HG03095 (cell line): Measurements from ENCODE around the gene SPRED2.

Source experiments
- ATAC-seq: cut with Tn5 transposase; IDR thresholded peaks from one replicate; pipeline ENCODE4 v1.9.1; 2021; ENCODE audit warnings: moderate library complexity; ENCODE audit not compliant: unreplicated experiment

Gene SPRED2, protein sequence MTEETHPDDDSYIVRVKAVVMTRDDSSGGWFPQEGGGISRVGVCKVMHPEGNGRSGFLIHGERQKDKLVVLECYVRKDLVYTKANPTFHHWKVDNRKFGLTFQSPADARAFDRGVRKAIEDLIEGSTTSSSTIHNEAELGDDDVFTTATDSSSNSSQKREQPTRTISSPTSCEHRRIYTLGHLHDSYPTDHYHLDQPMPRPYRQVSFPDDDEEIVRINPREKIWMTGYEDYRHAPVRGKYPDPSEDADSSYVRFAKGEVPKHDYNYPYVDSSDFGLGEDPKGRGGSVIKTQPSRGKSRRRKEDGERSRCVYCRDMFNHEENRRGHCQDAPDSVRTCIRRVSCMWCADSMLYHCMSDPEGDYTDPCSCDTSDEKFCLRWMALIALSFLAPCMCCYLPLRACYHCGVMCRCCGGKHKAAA

DNA sequence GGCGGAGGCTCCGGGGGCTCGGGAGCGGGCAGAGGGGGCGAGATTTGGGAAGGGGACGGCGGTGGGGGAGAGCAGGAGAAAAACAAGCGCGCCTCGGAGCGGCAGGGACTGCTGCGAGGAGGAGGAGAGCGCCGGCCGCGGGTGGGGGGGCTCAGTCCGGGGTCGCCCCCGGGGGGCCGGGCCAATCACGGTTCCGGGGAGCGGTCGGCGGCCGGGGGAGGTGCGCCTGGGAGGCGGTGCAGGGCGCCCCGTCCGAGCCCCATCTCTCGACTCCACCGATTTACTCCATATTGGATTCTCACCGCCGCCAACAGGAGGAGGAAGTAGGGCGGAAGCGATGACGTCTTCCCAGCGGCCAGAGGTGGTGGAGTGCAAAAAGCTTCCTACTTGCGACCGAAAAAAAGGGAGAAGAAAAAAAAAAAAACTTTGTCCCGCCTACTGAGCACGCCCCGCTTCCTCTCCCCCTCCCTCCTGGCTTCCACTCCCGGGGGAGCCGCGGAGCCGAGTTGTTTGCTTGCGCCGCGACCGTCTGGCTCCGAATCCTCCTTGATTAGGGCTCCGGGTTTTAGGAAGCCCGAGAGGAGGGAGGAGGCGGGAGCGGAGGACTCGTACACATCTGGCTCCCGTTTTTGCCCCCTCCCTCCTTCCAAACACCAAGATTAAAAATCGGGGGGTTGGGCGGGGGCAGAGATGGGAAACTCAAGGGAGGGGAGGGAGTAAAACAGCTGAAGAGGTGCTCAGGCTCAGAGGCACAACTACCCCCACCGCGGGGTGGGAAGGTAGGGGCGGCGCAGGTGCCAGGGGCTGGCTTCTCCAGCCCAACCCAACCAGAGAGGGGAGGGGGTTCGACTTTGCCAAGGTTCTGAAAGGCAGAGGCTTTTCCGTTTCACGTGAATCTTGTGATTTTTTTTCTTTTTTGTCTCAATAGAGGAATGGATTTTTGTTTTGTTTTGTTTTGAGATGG, at the start of gene SPRED2:
Gene SPRED2, minus strand, starts transcription at position 373 of the 964 bp plus-strand sequence. CDS start 612 bp downstream, outside the sequence.
- ATAC-seq, result peak; percentile 26

DNA sequence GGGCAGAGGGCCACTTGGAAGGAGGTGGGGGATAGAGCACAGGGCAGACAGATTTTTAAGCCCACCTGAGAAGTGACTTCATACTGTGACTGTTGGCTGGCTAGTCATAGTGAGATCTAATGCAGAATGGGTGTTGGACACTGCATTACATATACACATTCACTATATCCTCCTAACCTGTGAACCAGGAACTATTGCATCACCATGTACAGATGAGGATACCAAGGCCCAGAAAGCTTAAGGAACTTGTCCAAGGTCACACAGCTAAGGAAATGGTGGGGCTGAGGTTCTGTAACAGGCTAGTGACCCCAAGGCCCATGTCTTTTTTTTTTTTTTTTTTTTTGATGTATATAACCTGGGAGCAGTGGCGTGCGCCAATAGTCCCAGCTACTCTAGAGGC, 49.6 kb upstream of the SPRED2 start:
- ATAC-seq, result no peak

DNA sequence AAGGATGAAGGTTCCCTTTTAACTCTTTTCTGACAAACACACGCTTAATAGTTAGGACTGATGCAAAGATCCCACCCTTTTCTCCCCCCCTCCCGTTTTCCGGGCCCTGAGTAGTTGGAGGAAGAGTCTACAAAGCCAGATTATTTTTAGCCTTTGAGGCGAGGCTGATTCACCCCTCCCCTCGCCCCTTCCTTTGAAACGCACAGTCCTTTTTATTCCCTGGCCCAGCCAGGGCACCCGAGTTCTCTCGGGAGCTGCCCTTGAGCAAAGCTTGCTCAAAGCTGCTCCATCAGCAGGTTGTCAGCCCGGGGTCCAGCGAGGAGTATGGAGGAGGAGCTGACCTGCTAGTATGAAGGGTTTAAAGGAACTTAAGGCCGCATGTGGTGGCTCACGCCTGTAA, 47.1 kb upstream of the SPRED2 start:
- ATAC-seq, result no peak

DNA sequence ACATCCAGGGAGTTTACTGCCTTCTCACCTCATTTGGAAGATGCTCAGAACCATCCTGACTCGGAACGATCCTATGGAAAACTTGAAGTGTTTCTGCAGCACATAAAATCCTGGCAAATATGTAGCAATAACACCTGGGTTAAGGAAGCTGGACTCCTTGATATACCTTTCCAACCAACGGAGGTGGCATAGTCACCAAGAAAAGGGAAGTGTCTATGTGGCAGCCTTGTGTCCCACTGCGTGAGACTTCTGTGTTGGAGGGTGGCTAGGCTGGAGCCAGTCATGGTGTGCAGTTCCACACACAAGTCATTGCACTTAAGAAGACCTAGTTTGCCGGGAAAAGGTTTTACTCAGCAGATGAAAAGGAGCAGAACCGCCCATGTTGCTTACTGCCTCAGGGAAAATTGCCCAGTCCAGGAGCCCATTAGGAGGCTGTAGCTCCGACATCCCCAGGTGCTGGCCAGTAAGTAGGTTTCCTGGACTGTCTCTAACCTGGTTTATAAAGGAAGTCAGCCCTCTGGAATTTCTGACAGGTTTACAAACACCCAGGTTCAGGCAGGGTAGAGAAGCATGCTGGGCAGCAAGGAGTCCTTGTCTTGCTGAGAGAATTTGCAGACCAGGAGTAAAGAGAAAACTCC, 46.2 kb upstream of the SPRED2 start:
- no peak for ATAC-seq

DNA sequence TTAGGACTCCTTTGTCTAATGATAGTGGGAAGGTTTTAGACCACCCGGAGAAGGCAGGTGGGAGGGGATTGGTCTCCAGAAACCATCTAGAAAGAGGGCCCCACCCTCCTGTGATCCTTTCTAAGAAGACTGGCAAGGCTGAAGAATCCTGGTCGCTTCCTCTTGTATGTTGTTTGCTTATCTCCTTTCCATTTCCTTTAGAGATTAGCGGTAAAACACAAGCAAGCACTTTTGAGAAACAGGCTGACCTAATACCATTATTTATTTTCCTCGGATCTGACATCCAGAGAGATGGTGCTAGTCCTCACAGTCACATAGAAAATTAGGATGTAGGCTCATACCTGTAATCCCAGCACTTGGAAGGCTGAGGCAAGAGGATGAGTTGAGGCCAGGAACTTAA, 45.2 kb upstream of the SPRED2 start:
- no peak for ATAC-seq

DNA sequence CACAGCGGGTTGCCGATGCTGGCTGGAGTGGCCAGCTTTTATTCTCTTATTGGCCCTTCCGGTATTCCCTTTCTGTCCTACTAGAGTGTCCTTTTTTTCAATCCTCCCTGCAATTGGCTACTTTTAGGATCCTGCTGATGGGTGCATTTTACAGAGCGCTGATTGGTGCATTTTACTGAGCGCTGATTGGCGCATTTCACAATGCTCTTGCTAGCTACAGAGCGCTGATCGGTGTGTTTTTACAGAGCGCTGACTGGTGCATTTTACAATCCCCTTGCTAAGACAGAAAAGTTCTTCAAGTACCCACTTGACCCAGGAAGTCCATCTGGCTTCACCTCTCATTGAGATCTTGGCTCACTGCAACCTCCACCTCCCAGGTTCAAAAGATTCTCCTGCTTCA, 44.4 kb upstream of the SPRED2 start:
- ATAC-seq, result no peak

DNA sequence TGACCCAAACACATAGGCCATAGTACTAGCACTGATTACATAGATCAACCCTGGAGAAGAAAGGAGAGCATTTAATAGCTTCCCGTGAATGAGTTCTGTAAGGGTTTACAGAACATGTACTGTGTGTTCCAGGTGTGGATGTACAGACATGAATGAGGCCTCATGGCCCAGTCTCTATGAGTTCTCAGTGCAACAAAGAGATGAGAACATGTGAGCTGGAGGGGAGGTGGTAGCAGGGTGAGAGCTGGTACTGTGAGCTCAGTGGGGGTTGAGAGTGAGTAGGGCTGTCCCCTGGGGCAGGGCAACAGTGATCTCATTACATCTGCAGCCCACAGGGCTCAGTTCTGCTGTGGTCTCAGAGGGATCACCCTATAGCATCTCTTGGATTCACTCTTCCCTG, 42.6 kb upstream of the SPRED2 start:
- no peak for ATAC-seq

DNA sequence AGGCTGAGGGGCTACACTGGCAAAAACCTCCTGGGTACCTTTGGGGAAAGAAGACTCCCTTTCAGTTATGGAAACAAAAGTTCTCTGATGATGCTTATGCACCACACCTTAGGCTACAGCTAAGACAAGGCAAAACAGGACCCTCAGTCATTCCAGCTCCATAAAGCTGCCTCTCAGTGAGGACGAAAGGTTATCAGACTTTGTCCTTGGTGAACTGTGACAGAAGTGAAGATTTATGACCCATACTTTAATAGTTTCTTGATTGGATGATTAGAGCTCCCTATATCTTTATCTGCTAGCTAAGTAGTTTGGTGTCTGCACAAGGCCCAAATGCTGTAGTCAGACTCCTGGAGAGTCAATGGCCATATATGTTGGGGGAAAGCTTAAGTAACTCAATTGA, 40.6 kb upstream of the SPRED2 start:
- ATAC-seq, result no peak

DNA sequence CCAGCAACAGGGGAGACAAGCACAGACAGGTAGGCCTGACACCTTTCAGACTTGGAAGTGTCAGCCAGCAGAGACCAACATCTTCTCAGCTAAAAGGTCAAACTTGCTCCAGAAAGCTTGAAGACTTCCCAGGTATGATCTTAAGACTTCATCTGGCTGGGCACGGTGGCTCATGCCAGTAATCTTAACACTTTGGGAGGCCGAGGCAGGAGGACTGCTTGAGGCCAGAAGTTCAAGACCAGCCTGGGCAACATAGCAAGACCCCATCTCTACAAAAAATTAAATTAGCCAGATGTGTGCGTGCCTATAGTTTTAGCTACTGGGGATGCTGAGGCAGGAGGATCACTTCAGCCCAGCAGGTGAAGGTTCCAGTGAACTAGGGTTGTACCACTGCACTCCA, 39.0 kb upstream of the SPRED2 start:
- no peak for ATAC-seq

DNA sequence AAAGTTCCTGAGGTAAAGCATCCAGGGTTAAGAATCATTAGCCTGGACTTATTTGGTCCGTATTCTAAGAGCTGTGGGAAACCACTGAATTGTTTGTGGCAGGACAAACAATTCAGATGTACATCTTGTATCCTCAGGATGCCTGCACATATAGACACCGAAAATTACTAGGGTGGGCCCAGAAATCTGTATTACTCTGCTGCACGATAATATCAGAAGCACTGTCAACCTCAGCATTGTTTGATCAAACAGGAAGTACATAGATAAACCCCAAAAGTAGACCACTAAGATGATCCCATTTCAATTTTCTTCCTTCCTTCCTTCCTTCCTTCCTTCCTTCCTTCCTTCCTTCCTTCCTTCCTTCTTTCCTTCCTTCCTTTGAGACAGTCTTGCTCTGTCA, 34.2 kb upstream of the SPRED2 start:
- no peak for ATAC-seq

DNA sequence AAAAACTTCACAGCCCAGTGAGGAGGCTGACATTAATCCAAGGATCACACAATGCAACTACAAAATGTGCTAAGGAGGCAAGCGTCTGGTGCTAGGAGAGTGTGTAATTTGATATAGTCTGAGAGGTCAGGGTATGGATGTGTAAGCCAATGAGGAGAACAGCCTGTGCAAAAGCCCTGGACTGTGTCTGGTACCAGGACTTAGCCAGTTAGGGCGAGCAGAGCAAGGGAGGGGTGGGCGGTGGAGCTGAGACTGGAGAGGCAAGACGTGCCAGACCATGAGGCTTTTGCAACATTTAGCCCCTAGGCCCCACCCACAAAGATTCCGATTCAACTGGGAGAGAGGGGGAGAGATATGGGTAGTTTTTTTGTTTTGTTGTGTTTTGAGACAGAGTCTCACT, 33.5 kb upstream of the SPRED2 start:
- no peak for ATAC-seq

DNA sequence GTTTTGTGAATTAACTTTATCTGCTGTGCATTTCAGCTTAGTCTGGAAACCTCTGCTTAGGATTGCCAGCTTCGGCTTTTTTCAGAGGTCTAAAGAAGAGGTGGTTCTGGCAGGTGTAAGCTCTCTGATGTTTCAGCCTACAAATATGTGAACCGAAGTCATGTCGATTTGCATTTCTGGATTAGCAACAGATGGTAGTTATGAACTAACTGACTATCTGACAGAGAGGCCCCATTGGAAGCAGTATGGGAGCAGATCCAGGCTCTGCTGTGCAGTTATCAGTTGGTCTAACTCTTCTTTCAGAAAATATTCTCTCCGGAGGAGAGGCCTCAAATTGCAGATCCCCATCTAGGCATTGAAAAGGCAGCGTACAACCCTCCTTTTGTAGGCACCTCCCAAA, 32.7 kb upstream of the SPRED2 start:
- no peak for ATAC-seq

DNA sequence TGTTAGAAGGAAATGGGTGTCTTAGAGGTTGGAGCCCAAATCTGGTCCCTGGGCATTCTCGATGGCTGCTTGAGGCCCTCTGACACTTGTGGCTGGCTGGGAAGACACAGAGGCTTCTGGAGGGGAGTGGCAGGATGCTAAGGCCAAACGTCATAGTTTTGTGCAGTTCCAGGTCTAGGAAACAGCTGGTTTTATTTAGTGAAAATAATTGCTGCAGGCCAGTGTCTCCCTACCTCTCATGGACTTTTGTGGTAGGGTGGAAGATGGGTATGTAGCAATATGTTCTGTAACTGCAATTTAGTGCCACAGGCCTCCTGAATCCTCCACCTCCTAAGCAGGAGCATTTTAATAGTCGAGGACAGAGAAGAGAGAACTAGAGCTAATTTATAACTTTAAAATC, 32.2 kb upstream of the SPRED2 start:
- no peak for ATAC-seq

DNA sequence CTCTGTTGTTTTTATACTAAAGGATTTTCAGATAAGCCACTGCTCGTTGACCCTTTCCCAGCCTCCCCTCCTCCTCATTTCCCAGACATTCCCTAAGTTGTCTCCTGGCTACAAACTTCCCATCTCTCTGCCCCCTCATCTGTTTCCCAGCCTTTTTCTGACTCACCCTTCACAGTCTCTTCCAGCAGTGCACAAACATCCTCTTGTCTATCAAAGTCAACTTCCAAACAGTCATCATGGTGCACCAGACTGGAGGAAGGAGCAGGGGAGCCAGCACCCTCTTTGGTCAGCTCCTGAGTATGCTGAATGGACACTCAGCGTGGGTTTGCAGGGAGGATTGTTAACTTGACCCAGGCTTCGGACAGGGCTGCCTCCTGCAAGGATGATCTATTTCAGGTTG, 26.6 kb upstream of the SPRED2 start:
- no peak for ATAC-seq

DNA sequence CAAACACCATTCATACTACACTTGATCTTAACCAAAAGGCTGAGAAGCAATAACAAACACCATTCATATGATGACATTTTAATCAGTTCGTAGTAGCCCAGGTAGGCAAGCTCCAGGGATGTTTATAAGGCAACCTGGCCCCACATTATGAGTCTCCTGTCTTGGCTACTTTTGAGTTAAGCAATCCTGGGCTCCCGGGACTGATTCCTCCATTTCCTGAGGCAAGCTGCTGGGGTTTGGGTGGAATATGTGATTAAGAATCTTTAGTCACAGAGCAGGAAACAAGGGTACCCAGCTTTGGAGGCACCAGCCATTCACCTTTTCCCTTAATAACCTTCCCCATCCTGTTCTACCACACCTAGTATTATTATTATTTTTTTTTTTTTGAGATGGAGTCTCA, 24.5 kb upstream of the SPRED2 start:
- ATAC-seq, result no peak

DNA sequence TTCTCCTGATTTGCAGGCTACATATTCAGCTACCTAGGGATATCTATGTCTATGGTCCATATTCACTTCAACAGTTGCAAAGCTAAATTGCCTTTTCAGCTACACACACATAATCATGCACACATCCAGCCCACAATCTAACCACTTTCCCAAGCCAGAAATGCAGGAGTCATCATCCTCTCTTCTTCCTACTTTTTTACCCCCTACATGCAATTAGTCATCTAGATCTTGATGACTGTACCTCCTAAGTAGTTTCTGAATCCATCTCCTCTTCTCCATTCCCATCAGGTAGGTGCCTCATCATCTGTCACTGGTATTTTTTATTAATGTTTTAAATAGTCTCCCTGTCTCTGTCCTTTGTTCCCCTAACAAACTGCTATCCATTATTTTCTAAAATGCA, 23.7 kb upstream of the SPRED2 start:
- ATAC-seq, result no peak

DNA sequence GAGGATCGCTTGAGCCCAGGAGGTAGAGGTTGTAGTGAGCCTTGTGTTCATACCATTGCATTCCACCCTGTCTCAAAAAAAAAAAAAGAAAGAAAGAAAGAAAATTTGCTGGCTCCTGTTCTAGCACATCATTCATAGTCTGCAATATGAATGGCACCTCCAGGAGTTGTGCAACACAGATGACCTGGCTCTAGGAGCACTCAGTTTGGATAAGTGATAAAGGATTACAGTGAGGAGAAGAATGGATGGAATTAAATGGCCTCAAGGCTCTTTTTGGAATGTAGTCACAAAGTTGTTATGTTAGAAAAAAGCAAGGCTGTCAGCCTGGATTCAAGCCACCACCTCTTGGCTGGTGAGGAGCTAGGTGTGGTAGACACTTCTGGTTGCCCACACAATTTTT, 21.5 kb upstream of the SPRED2 start:
- ATAC-seq, result no peak

DNA sequence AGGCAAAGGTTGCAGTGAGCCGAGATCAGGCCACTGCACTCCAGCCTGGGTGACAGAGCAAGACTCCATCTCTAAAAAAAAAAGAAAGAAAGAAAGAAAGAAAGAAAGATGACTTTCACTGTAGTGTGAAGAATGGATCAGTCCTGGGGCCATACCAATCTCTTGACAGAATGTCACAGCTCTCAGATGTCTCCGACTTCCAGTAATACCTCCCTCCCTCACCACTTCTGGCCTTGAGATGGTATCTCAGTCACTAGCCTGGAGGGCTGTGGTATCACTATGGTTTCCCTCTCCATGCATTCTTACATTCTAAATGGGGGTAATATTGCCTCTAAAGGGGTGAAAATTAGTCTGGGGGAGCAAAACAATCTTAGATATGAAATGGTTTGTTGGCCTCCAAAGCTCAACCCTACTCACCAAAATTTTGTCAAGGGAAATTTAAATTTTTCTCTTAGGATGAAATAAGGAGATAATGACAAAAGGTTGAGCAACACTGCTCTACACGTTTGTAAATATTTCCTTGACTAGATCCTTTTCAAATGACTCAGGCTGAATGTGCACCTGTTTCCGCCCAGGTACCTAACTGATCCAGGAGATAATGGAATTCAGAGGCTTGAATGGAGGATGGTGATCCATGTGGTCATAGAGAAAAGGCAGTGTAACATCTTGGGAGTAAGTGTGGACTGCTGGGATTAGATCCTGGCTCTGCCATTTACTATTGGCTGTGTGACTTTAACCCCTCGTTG, 19.9 kb upstream of the SPRED2 start:
- ATAC-seq, result no peak

DNA sequence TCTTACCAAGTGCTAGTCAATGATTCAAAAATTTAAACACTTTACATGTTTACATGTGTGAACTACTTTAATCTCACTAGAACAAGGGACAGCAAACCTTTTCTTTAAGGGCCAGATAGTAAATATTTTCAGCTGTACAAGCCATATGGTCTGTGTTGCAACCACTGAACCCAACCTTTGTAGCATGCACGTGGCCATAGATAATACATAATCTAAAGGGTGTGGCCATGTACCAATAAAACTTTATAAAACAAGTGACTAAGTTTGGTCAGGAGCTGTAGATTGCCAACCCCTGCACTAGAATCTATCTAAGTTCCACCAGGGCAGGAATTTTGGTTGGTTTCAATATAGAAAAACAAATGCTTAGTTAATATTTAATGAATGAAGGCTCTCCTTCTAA, 18.4 kb upstream of the SPRED2 start:
- no peak for ATAC-seq

DNA sequence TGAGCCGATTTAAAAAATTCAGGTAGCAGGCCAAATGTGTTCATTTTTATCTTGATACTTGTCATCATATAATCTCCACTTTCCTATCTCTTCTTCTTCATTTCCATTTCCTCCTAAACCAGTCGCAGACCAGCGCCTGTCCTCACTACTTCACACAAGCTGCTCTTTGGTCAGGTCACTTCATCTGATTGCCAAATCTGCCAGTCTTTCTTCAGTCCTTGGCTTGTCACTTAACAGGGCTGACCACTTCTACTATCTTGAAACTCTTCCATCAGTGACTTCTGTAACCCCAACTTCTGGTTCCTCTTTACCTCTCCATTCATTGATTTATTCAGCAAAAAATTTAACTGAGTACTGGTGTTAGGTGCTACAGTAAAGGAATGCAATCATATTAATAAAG, 18.0 kb upstream of the SPRED2 start:
- ATAC-seq, result no peak
